ENCODE data around the gene ANXA5. TPM values are rescaled to one million over a fixed set of nuclear protein-coding genes. Genes with fewer than 3 reads are reported as not detected.

Gene ANXA5
- total RNA-seq, 1 donor = 1,166 TPM

DNA sequence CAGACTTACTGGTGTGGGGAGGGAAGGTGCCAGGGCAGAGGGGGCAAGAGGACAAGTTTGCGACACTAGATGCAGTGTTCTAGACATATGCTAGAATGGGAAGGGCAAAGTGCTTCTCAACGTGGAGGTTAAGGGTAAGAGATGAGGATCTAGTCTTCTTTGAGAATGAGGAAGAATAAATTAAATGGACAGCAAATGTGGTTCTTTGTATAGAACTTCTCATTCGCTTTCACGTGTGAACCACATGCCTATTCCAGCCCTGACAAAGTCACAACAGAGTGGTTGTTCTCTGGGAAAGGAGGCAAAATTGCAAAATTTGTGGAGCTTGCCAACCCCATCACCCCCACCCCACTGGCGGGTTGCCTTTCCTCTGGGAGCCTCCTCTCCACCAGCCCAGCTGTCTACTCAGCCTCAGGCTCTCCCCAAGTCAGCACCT, 1.5 kb upstream of the ANXA5 start:
- H3K9me3 ChIP-seq (ENCODE audit: low read depth, low read length) = no peaks in the 10 kb centered on the region
- H3K4me1 ChIP-seq (ENCODE audit: insufficient read depth, low read length) = peaks cover 19% of the 10 kb centered on the region
- H3K36me3 ChIP-seq (ENCODE audit: insufficient read depth, low read length) = peaks cover 14% of the 10 kb centered on the region
- peaks cover 37% of the 10 kb centered on the region for H3K79me2 ChIP-seq (ENCODE audit: insufficient read depth, low read length)
- peak; percentile 45 for DNase-seq (ENCODE audit: insufficient read length, low spot score, missing footprints)
- H4K20me1 ChIP-seq (ENCODE audit: insufficient read depth, low read length) = peaks cover 13% of the 10 kb centered on the region
- no peak overlapping the region for H2AFZ ChIP-seq (ENCODE audit: low read length)
- TF ChIP-seq, protein P1, sequence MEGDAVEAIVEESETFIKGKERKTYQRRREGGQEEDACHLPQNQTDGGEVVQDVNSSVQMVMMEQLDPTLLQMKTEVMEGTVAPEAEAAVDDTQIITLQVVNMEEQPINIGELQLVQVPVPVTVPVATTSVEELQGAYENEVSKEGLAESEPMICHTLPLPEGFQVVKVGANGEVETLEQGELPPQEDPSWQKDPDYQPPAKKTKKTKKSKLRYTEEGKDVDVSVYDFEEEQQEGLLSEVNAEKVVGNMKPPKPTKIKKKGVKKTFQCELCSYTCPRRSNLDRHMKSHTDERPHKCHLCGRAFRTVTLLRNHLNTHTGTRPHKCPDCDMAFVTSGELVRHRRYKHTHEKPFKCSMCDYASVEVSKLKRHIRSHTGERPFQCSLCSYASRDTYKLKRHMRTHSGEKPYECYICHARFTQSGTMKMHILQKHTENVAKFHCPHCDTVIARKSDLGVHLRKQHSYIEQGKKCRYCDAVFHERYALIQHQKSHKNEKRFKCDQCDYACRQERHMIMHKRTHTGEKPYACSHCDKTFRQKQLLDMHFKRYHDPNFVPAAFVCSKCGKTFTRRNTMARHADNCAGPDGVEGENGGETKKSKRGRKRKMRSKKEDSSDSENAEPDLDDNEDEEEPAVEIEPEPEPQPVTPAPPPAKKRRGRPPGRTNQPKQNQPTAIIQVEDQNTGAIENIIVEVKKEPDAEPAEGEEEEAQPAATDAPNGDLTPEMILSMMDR (IDR thresholded peaks at IDR 0.05; ENCODE audit: extremely low read depth, low read depth, low read length) = no peak
- no peak overlapping the region for H3K4me3 ChIP-seq (ENCODE audit: insufficient read depth, low read length)
- H3K27ac ChIP-seq (ENCODE audit: low read depth, low read length) = no peak overlapping the region
- H3K4me2 ChIP-seq (ENCODE audit: insufficient read depth, low read length) = no peak overlapping the region
- H3K27me3 ChIP-seq (ENCODE audit: insufficient read depth, low read length) = no peaks in the 10 kb centered on the region

DNA sequence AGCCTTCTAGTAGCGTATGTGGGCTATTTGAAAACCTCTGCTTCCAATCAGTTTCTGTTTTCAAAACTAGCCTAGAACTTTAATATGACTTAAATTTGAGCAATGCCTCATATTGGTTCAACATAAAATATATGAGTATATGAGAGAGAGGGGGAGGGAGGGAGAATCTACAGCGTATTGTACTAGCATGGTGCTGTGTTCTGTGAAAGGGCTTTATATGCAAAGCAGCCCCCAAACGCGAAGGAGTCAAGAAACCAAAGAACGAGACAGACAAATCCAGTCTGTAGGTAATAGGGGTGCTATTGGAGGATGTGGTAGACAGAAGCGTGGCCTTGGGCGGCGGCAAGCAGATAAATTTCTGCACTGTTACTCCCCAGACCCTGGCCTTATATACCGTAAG, 784 bp upstream of the ANXA5 start:
- Histone ChIP-seq H3K27me3 (ENCODE audit: insufficient read depth, low read length) (no peaks in the 10 kb centered on the region), H3K4me2 (ENCODE audit: insufficient read depth, low read length) (peak overlapping the region; percentile 97), H3K36me3 (ENCODE audit: insufficient read depth, low read length) (peaks cover 21% of the 10 kb centered on the region), H3K4me1 (ENCODE audit: insufficient read depth, low read length) (peaks cover 26% of the 10 kb centered on the region), H4K20me1 (ENCODE audit: insufficient read depth, low read length) (peaks cover 15% of the 10 kb centered on the region), H3K27ac (ENCODE audit: low read depth, low read length) (peak overlapping the region; percentile 87), H3K4me3 (ENCODE audit: insufficient read depth, low read length) (peak overlapping the region; percentile 97), H2AFZ (ENCODE audit: low read length) (peak overlapping the region; percentile 82), H3K9me3 (ENCODE audit: low read depth, low read length) (no peaks in the 10 kb centered on the region), H3K79me2 (ENCODE audit: insufficient read depth, low read length) (peaks cover 44% of the 10 kb centered on the region)
- DNase-seq (ENCODE audit: insufficient read length, low spot score, missing footprints) = no peak
- TF ChIP-seq, protein P1 (IDR thresholded peaks at IDR 0.05; ENCODE audit: extremely low read depth, low read depth, low read length) = no peak

DNA sequence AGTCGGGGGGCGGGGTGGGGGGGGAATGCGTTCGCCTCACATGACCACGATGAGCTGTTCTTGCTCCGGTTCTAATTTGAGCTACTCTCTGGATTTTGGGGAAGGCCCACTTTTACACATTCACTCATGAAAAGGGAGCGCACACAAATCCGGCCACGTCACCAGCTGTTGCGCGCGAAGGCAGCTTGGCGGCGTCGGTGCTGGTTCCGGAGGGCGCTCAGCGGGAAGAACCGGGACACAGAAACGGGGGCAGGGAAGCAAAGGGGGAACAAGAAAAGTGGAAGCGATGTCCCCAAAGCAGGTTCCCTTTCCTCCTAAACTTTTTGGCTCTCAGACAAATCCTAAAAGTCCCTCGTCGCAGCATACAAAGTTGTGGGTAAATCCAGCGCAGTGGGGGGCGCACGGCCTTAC, 605 bp downstream of the ANXA5 start:
- Histone ChIP-seq H3K4me1 (ENCODE audit: insufficient read depth, low read length) (peaks cover 40% of the 10 kb centered on the region), H3K79me2 (ENCODE audit: insufficient read depth, low read length) (peaks cover 56% of the 10 kb centered on the region), H3K36me3 (ENCODE audit: insufficient read depth, low read length) (peaks cover 23% of the 10 kb centered on the region), H3K27ac (ENCODE audit: low read depth, low read length) (peak overlapping the region; percentile 99), H3K4me2 (ENCODE audit: insufficient read depth, low read length) (peak overlapping the region; percentile 92), H3K4me3 (ENCODE audit: insufficient read depth, low read length) (peak overlapping the region; percentile 97), H3K9me3 (ENCODE audit: low read depth, low read length) (no peaks in the 10 kb centered on the region), H3K27me3 (ENCODE audit: insufficient read depth, low read length) (no peaks in the 10 kb centered on the region), H2AFZ (ENCODE audit: low read length) (peak overlapping the region; percentile 80), H4K20me1 (ENCODE audit: insufficient read depth, low read length) (peaks cover 26% of the 10 kb centered on the region)
- peak; percentile 84 for DNase-seq (ENCODE audit: insufficient read length, low spot score, missing footprints)
- TF ChIP-seq, protein P1 (IDR thresholded peaks at IDR 0.05; ENCODE audit: extremely low read depth, low read depth, low read length) = no peak

DNA sequence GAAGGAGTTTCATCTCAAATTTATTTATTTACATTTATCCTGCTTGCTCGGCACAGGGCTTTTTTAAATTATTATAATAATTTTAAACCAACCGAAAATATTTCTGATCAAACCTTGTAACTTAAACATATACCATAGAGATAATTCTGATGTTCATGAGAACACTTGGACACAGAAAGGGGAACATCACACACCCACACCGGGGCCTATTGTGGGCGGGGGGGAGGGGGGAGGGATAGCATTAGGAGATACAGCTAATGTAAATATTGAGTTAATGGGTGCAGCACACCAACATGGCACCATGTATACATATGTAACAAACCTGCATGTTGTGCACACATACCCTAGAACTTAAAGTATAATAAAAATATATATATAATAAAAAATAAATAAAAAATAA, 2.9 kb downstream of the ANXA5 start:
- H3K9me3 ChIP-seq (ENCODE audit: low read depth, low read length) = no peaks in the 10 kb centered on the region
- no peak overlapping the region for H2AFZ ChIP-seq (ENCODE audit: low read length)
- H3K4me3 ChIP-seq (ENCODE audit: insufficient read depth, low read length) = peak overlapping the region; percentile 49
- H3K79me2 ChIP-seq (ENCODE audit: insufficient read depth, low read length) = peaks cover 72% of the 10 kb centered on the region
- H3K4me2 ChIP-seq (ENCODE audit: insufficient read depth, low read length) = peak overlapping the region; percentile 71
- H3K27me3 ChIP-seq (ENCODE audit: insufficient read depth, low read length) = no peaks in the 10 kb centered on the region
- H3K36me3 ChIP-seq (ENCODE audit: insufficient read depth, low read length) = peaks cover 23% of the 10 kb centered on the region
- TF ChIP-seq, protein P1 (IDR thresholded peaks at IDR 0.05; ENCODE audit: extremely low read depth, low read depth, low read length) = no peak
- DNase-seq (ENCODE audit: insufficient read length, low spot score, missing footprints) = no peak
- no peak overlapping the region for H3K27ac ChIP-seq (ENCODE audit: low read depth, low read length)
- peaks cover 42% of the 10 kb centered on the region for H4K20me1 ChIP-seq (ENCODE audit: insufficient read depth, low read length)
- H3K4me1 ChIP-seq (ENCODE audit: insufficient read depth, low read length) = peaks cover 61% of the 10 kb centered on the region

Measured in osteoblast (primary cell).